Measurements from ENCODE around the gene PTPRA. TPM values are rescaled to one million over a fixed set of nuclear protein-coding genes. Genes with fewer than 3 reads are reported as not detected.
"Not testable (repeated sequence)": the region's sequence is repeated elsewhere in the genome, so short reads cannot be mapped to it uniquely, and the experiment has no call there.

Gene PTPRA
- total RNA-seq, 1 experiment from 2014 or later = 45.2 TPM

- H3K4me3 Mint-ChIP-seq = no peak overlapping the region
- peaks cover 27 to 54% (median 34%) of the 10 kb centered on the region in 3 experiments for H3K36me3 Mint-ChIP-seq (ENCODE audit: insufficient read depth in 1 of 3, low read depth in 3 of 3)
- H3K14ac ChIP-seq (ENCODE audit: insufficient read depth, low read length) = no peak overlapping the region
- no peaks in the 10 kb centered on the region for H4K20me1 ChIP-seq (ENCODE audit: control insufficient read depth, insufficient read depth, insufficient read length)
- peaks cover 6 to 12% of the 10 kb centered on the region in 2 experiments for H3K9me3 Mint-ChIP-seq
- no peak overlapping the region for H3T11ph ChIP-seq (ENCODE audit: low read length)
- no peaks in the 10 kb centered on the region for H3K27me3 ChIP-seq (ENCODE audit: insufficient read depth, low read length)
- no peak overlapping the region for H2BK120ac ChIP-seq (ENCODE audit: low read depth, low read length, poor library complexity, severe bottlenecking)
- no peak overlapping the region for H2BK20ac ChIP-seq (ENCODE audit: low read depth, low read length, poor library complexity, severe bottlenecking)
- H3K4me2 ChIP-seq (ENCODE audit: insufficient read depth, insufficient read length, low read length) = no peak overlapping the region
- no peaks in the 10 kb centered on the region for H3K23me2 ChIP-seq (ENCODE audit: insufficient read length, low read depth, low read length, poor library complexity, severe bottlenecking)
- peaks cover 7% of the 10 kb centered on the region for H3K9me3 ChIP-seq (ENCODE audit: control insufficient read depth, low read depth, low read length)
- no peak overlapping the region for H4K5ac ChIP-seq (ENCODE audit: insufficient read length, low read depth, low read length)
- no peak overlapping the region for H4K91ac ChIP-seq (ENCODE audit: insufficient read length, low read depth, low read length)
- no peak overlapping the region for H3K23ac ChIP-seq (ENCODE audit: insufficient read length, low read depth, low read length)
- no peak overlapping the region for H2AK5ac ChIP-seq (ENCODE audit: insufficient read length, low read length)
- no peaks in the 10 kb centered on the region for H3K4me1 ChIP-seq (ENCODE audit: insufficient read depth, low read length)
- no peak overlapping the region for H2AFZ ChIP-seq (ENCODE audit: low read length)
- H3K9ac ChIP-seq (ENCODE audit: extremely low read depth, insufficient read length, low read length) = no peak overlapping the region
- H3K56ac ChIP-seq (ENCODE audit: insufficient read length, low read depth, low read length) = no peak overlapping the region
- TF ChIP-seq CTCF (conservative IDR thresholded peaks at IDR 0.05) = no peak
- H2BK12ac ChIP-seq (ENCODE audit: insufficient read length, low read depth, low read length) = no peak overlapping the region
- no peak overlapping the region for H3K4ac ChIP-seq (ENCODE audit: low read depth, low read length)
- no peaks in the 10 kb centered on the region for H3K79me1 ChIP-seq (ENCODE audit: insufficient read depth, low read depth, low read length, poor library complexity, severe bottlenecking)
- no peaks in the 10 kb centered on the region for H3K79me2 ChIP-seq (ENCODE audit: insufficient read depth, low read length)
- H3K27ac Mint-ChIP-seq = peak overlapping the region in 1 of 3 experiments; percentile 77; a peak in 2 of 7 replicates
- no peak for DNase-seq
- H3K27me3 Mint-ChIP-seq (ENCODE audit: low read depth) = no peaks in the 10 kb centered on the region
- H2BK5ac ChIP-seq (ENCODE audit: insufficient read length, low read length) = no peak overlapping the region
- no peak overlapping the region for H2BK15ac ChIP-seq (ENCODE audit: low read depth, low read length)
- no CpG with 5 or more reads among the region's 3 CpGs for WGBS (ENCODE audit: extremely low coverage, insufficient read length, low lambda C conversion rate)
- H3K27ac ChIP-seq (ENCODE audit: insufficient read length, low read depth, low read length) = no peak overlapping the region
- H3K4me1 Mint-ChIP-seq = no peaks in the 10 kb centered on the region
- no peak overlapping the region for H3K18ac ChIP-seq (ENCODE audit: insufficient read length, low read depth, low read length)
- no peak overlapping the region for H4K8ac ChIP-seq (replicated peaks; ENCODE audit: insufficient read length, low read depth, low read length)
These were observed 141.4 kb downstream of the PTPRA start for GRCh38 chr20:3014662-3015061.

DNA sequence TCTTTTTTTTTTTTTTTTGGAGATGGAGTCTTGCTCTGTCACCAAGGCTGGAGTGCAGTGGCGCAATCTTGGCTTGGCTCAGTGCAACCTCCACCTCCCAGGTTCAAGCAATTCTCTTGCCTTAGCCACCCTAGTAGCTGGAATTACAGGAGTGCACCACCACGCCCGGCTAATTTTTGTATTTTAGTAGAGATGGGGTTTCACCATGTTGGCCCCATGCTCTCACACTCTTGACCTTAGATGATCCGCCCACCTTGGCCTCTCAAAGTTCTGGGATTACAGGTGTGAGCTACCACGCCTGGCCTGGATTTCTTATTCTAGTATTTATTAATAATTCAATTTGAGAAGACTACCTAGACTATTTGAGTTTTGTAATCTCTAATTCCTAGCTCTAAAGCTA is 142.0 kb downstream of the PTPRA start:
- WGBS (ENCODE audit: extremely low coverage, insufficient read length, low lambda C conversion rate) = no CpG with 5 or more reads among the region's 5 CpGs
- not testable (repeated sequence) for H3K27ac Mint-ChIP-seq, DNase-seq

More for the DNA sequence above, 142.0 kb downstream of the PTPRA start:
- H3T11ph ChIP-seq (ENCODE audit: low read length); H3K27me3 ChIP-seq (ENCODE audit: insufficient read depth, low read length); H3K79me2 ChIP-seq (ENCODE audit: insufficient read depth, low read length); H4K5ac ChIP-seq (ENCODE audit: insufficient read length, low read depth, low read length); H4K8ac ChIP-seq (replicated peaks; ENCODE audit: insufficient read length, low read depth, low read length); H3K56ac ChIP-seq (ENCODE audit: insufficient read length, low read depth, low read length); H2AK5ac ChIP-seq (ENCODE audit: insufficient read length, low read length); H3K4me1 ChIP-seq (ENCODE audit: insufficient read depth, low read length); H3K4ac ChIP-seq (ENCODE audit: low read depth, low read length); H3K23me2 ChIP-seq (ENCODE audit: insufficient read length, low read depth, low read length, poor library complexity, severe bottlenecking); H3K18ac ChIP-seq (ENCODE audit: insufficient read length, low read depth, low read length); H3K9me3 ChIP-seq (ENCODE audit: control insufficient read depth, low read depth, low read length); H3K4me3 Mint-ChIP-seq; H3K14ac ChIP-seq (ENCODE audit: insufficient read depth, low read length); H3K4me2 ChIP-seq (ENCODE audit: insufficient read depth, insufficient read length, low read length); H2BK12ac ChIP-seq (ENCODE audit: insufficient read length, low read depth, low read length); H3K9ac ChIP-seq (ENCODE audit: extremely low read depth, insufficient read length, low read length); H2BK15ac ChIP-seq (ENCODE audit: low read depth, low read length); H3K27me3 Mint-ChIP-seq (ENCODE audit: low read depth); H4K91ac ChIP-seq (ENCODE audit: insufficient read length, low read depth, low read length); H2BK120ac ChIP-seq (ENCODE audit: low read depth, low read length, poor library complexity, severe bottlenecking); H2BK20ac ChIP-seq (ENCODE audit: low read depth, low read length, poor library complexity, severe bottlenecking); H3K79me1 ChIP-seq (ENCODE audit: insufficient read depth, low read depth, low read length, poor library complexity, severe bottlenecking); H3K27ac ChIP-seq (ENCODE audit: insufficient read length, low read depth, low read length); H2BK5ac ChIP-seq (ENCODE audit: insufficient read length, low read length); H3K4me1 Mint-ChIP-seq; H3K23ac ChIP-seq (ENCODE audit: insufficient read length, low read depth, low read length); H4K20me1 ChIP-seq (ENCODE audit: control insufficient read depth, insufficient read depth, insufficient read length); H2AFZ ChIP-seq (ENCODE audit: low read length): not testable (repeated sequence)
- Mint-ChIP-seq H3K9me3 (peaks cover 6 to 12% of the 10 kb centered on the region in 2 experiments), H3K36me3 (ENCODE audit: insufficient read depth in 1 of 3, low read depth in 3 of 3) (peaks cover 27 to 54% (median 39%) of the 10 kb centered on the region in 3 experiments)
